H1 (cell line): ENCODE data around the gene NUTM2E. TPM values are rescaled to one million over a fixed set of nuclear protein-coding genes. Genes with fewer than 3 reads are reported as not detected.
"Not testable (repeated sequence)": the region's sequence is repeated elsewhere in the genome, so short reads cannot be mapped to it uniquely, and the experiment has no call there.

ENCODE experiments used
- CTCF ChIA-PET: fragments of 300-600 bp; sonication (Branson Sonifier 250); formaldehyde crosslinking; loops from one replicate; lab custom pipeline; 2021; ENCODE audit not compliant: partially characterized antibody; lab: Charles Lee
- POLR2A ChIA-PET: fragments of 300-600 bp; sonication (Branson Sonifier 250); formaldehyde crosslinking; loops from one replicate; lab custom pipeline; 2021; ENCODE audit warnings: inconsistent platforms; ENCODE audit not compliant: partially characterized antibody; lab: Charles Lee
- DNase-seq, 2 experiments: peaks; one replicate each; pipeline versions ENCODE4 v3.0.0 to v3.0.0-alpha.2; 2010 to 2022; ENCODE audit warnings: low spot score in 2 of 2, low read depth in 1 of 2, mixed read lengths in 1 of 2
- FAIRE-seq: peaks from 2 replicates; lab custom pipeline; 2011; peaks lifted over from hg19 to GRCh38; lab: Jason Lieb, UNC
- H2AFZ ChIP-seq: 2 replicates; pipeline ENCODE4 v1.8.1; 2012; ENCODE audit warnings: low read length, inconsistent platforms
- H2AK5ac ChIP-seq: 2 replicates; pipeline ENCODE4 v1.6.1; 2013; ENCODE audit warnings: low read depth, low read length
- H2BK120ac ChIP-seq: replicated peaks from 2 replicates; pipeline ENCODE3; 2013; ENCODE audit warnings: low read depth, low read length, inconsistent platforms
- H2BK12ac ChIP-seq: 2 replicates; pipeline ENCODE4 v1.6.1; 2013; ENCODE audit warnings: low read depth, low read length
- H2BK15ac ChIP-seq: 2 replicates; pipeline ENCODE4 v1.6.1; 2013; ENCODE audit warnings: low read length
- H2BK20ac ChIP-seq: 2 replicates; pipeline ENCODE4 v1.6.1; 2013; ENCODE audit warnings: low read length
- H2BK5ac ChIP-seq: 2 replicates; pipeline ENCODE4 v1.6.1; 2013; ENCODE audit warnings: low read depth, low read length
- H3K14ac ChIP-seq: 2 replicates; pipeline ENCODE4 v1.6.1; 2013; ENCODE audit warnings: inconsistent platforms; ENCODE audit not compliant: insufficient read length
- H3K18ac ChIP-seq: 2 replicates; pipeline ENCODE4 v1.6.1; 2013; ENCODE audit warnings: low read length; ENCODE audit errors: extremely low read depth
- H3K23ac ChIP-seq: 2 replicates; pipeline ENCODE4 v1.6.1; 2013; ENCODE audit warnings: inconsistent platforms; ENCODE audit not compliant: insufficient read length
- H3K23me2 ChIP-seq: 2 replicates; pipeline ENCODE4 v1.6.1; 2013; ENCODE audit warnings: low read depth, low read length
- H3K27ac ChIP-seq: 2 replicates; pipeline ENCODE4 v1.6.1; 2011; ENCODE audit warnings: low read depth, low read length, inconsistent platforms
- H3K27me3 ChIP-seq, 4 experiments: replicated peaks in 1 of 4; 1 replicate in 1 of 4; 2 replicates in 3 of 4; pipeline versions ENCODE4 v1.6.1 to v1.8.1; 2011 to 2013; ENCODE audit warnings: low read length in 3 of 4, mild to moderate bottlenecking in 3 of 4, inconsistent platforms in 2 of 4, mixed read lengths in 2 of 4, moderate library complexity in 1 of 4; ENCODE audit not compliant: control insufficient read depth in 3 of 4, insufficient read depth in 3 of 4; ENCODE audit errors: extremely low read depth in 1 of 4
- H3K36me3 ChIP-seq, 4 experiments: 2 replicates each; pipeline versions ENCODE4 v1.6.1 to v1.8.1; 2011 to 2013; ENCODE audit warnings: mild to moderate bottlenecking in 4 of 4, low read length in 3 of 4, moderate library complexity in 2 of 4, control low read depth in 1 of 4, inconsistent platforms in 1 of 4; ENCODE audit not compliant: insufficient read depth in 4 of 4, control insufficient read depth in 2 of 4
- H3K4ac ChIP-seq: replicated peaks from 2 replicates; pipeline ENCODE3; 2013; ENCODE audit warnings: low read length, low read depth, mixed read lengths, inconsistent platforms; ENCODE audit not compliant: insufficient read length
- H3K4me1 ChIP-seq, 4 experiments: replicated peaks in 1 of 4; 1 replicate in 1 of 4; 2 replicates in 3 of 4; pipeline versions ENCODE4 v1.6.1 to v1.8.1; 2011 to 2013; ENCODE audit warnings: low read length in 3 of 4, inconsistent platforms in 2 of 4, mixed read lengths in 1 of 4; ENCODE audit not compliant: insufficient read depth in 4 of 4, control insufficient read depth in 3 of 4
- H3K4me2 ChIP-seq, 2 experiments: 2 replicates each; pipeline versions ENCODE4 v1.6.1 to v1.8.1; 2011 to 2013; ENCODE audit warnings: low read depth in 2 of 2, low read length in 2 of 2, control low read depth in 1 of 2, inconsistent platforms in 1 of 2, mild to moderate bottlenecking in 1 of 2; ENCODE audit not compliant: insufficient read depth in 1 of 2
- H3K4me3 ChIP-seq, 4 experiments: fragments of 200-600, 300-600 bp in 1 of 4; sonication (generic), shearing (Covaris generic), sonication (Bioruptor Twin) in 1 of 4; 2 replicates each; pipeline versions ENCODE4 v1.5.1 to v1.8.1; 2011 to 2016; ENCODE audit warnings: low read length in 4 of 4, low read depth in 3 of 4, control low read depth in 2 of 4, inconsistent platforms in 2 of 4, mild to moderate bottlenecking in 2 of 4, mixed read lengths in 1 of 4, moderate library complexity in 1 of 4; ENCODE audit not compliant: insufficient read depth in 2 of 4; ENCODE audit errors: extremely low read depth in 1 of 4
- H3K56ac ChIP-seq: replicated peaks from 2 replicates; pipeline ENCODE3; 2013; ENCODE audit warnings: low read depth, mild to moderate bottlenecking, mixed read lengths, low read length, inconsistent platforms; ENCODE audit not compliant: insufficient read length
- H3K79me1 ChIP-seq: 2 replicates; pipeline ENCODE4 v1.6.1; 2013; ENCODE audit warnings: low read depth, low read length, control low read depth
- H3K79me2 ChIP-seq, 2 experiments: 2 replicates each; pipeline versions ENCODE4 v1.6.1 to v1.8.1; 2012 to 2013; ENCODE audit warnings: low read length in 2 of 2, mild to moderate bottlenecking in 2 of 2, inconsistent platforms in 1 of 2; ENCODE audit not compliant: insufficient read depth in 2 of 2, control insufficient read depth in 1 of 2
- H3K9ac ChIP-seq, 4 experiments: replicated peaks in 1 of 4; 1 replicate in 1 of 4; 2 replicates in 3 of 4; pipeline versions ENCODE4 v1.6.1 to v1.8.1; 2011 to 2013; ENCODE audit warnings: low read depth in 3 of 4, low read length in 3 of 4, control low read depth in 2 of 4, mild to moderate bottlenecking in 2 of 4, moderate library complexity in 2 of 4, inconsistent platforms in 1 of 4; ENCODE audit errors: extremely low read depth in 1 of 4
- H3K9me3 ChIP-seq, 2 experiments: 2 replicates each; pipeline versions ENCODE4 v1.6.1 to v1.8.1; 2012 to 2013; ENCODE audit warnings: mild to moderate bottlenecking in 2 of 2, moderate library complexity in 2 of 2, control low read depth in 1 of 2, inconsistent platforms in 1 of 2, low read depth in 1 of 2, low read length in 1 of 2, mixed read lengths in 1 of 2; ENCODE audit not compliant: insufficient read depth in 2 of 2
- H4K20me1 ChIP-seq, 2 experiments: replicated peaks in 1 of 2; 2 replicates each; pipeline versions ENCODE3 to v1.8.1; 2011 to 2013; ENCODE audit warnings: inconsistent platforms in 2 of 2, low read length in 2 of 2, mild to moderate bottlenecking in 1 of 2; ENCODE audit not compliant: insufficient read depth in 2 of 2, control insufficient read depth in 1 of 2
- H4K5ac ChIP-seq: 2 replicates; pipeline ENCODE4 v1.6.1; 2013; ENCODE audit warnings: low read length, low read depth, mixed read lengths, inconsistent platforms; ENCODE audit not compliant: insufficient read length
- H4K8ac ChIP-seq: 2 replicates; pipeline ENCODE4 v1.8.0; 2013; ENCODE audit warnings: mild to moderate bottlenecking, moderate library complexity, low read length, inconsistent platforms; ENCODE audit not compliant: insufficient read depth; ENCODE audit errors: extremely low read depth
- H4K91ac ChIP-seq: replicated peaks from 2 replicates; pipeline ENCODE3; 2013; ENCODE audit warnings: low read length, mixed read lengths, inconsistent platforms; ENCODE audit not compliant: insufficient read length
- WGBS, 2 experiments: shearing (Covaris generic) in 1 of 2; methylation state at CpG; one replicate each; pipeline versions ENCODE4 v1.1.6 to v1.1.7; 2013 to 2015; ENCODE audit warnings: low lambda C conversion rate in 2 of 2, mixed read lengths in 2 of 2, inconsistent platforms in 1 of 2, low coverage in 1 of 2, missing lambda C conversion rate in 1 of 2; ENCODE audit not compliant: insufficient replicate concordance in 2 of 2, insufficient coverage in 1 of 2, insufficient read length in 1 of 2; ENCODE audit errors: extremely low coverage in 1 of 2, missing lambda C conversion rate in 1 of 2; 5-methylcytosine and 5-hydroxymethylcytosine counted together
- polyA plus RNA-seq, 7 experiments: library from polyadenylated mRNA; depleted of rRNA in 3 of 7; stranded (reverse) in 5 of 7; unstranded in 2 of 7; fragments of >200 nt in 5 of 7; fragments of 200-250 nt in 2 of 7; gene quantifications; 1 replicate in 5 of 7; 2 replicates in 1 of 7; 4 replicates in 1 of 7; pipeline versions ENCODE4 v1.2.1 to v1.2.3, GENCODE V29; 2011 to 2013; ENCODE audit warnings: missing spikeins in 2 of 7, mixed read lengths in 2 of 7
- total RNA-seq: library from RNA; stranded (reverse); fragmentation: NEBNext Ultra II Directional; extraction: Animal tissue kit (Norgen Biotek cat#: 25700); gene quantifications from 2 replicates; pipeline ENCODE4 v1.2.1, GENCODE V29; 2021

NUTM2E gene
- total and polyA plus RNA-seq, 2 of the 8 experiments (the other 6 are each of a cell fraction or from before 2014, with no cell fraction given) = 0.02 to 0.28 TPM

DNA sequence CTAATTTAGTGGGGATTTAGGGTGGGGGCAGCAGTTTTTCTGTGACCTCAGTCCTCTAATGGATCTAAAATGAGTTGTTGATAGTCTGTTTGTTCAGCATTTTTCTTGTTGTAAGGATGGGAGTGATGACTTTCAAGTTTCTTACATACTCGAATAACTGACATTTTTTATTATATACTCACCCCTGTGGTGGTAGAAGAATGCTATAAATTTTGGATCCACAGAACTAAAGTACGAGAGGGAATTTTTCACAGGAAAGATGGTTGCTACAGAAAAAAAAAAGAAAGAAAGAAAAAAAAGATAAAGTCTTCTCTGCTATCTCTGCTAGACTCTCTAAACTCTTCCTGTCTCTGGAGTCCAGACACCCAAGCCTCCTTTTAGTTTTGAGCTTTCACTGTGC lies 20.7 kb upstream of the NUTM2E start:
- H3K27ac ChIP-seq, H3K9ac ChIP-seq, H2BK120ac ChIP-seq, H4K5ac ChIP-seq, H2BK12ac ChIP-seq, H3K9me3 ChIP-seq, CTCF ChIA-PET, H3K4me2 ChIP-seq, POLR2A ChIA-PET, H3K56ac ChIP-seq, H3K23ac ChIP-seq, H3K27me3 ChIP-seq, H2BK5ac ChIP-seq, H2BK15ac ChIP-seq, H3K79me1 ChIP-seq, H3K4me3 ChIP-seq, H4K8ac ChIP-seq, H2AFZ ChIP-seq, H3K79me2 ChIP-seq, H3K36me3 ChIP-seq, FAIRE-seq, DNase-seq, H3K14ac ChIP-seq, H3K23me2 ChIP-seq, H3K4ac ChIP-seq, H4K91ac ChIP-seq, H4K20me1 ChIP-seq, H2BK20ac ChIP-seq, H3K18ac ChIP-seq, H3K4me1 ChIP-seq, H2AK5ac ChIP-seq: not testable (repeated sequence)
- WGBS, 2 experiments = 93% methylated on average over 2 of the region's 2 CpGs; no CpG with 5 or more reads in 1 of the 2 experiments

- H3K4me1 ChIP-seq, H2AFZ ChIP-seq, H2BK12ac ChIP-seq, DNase-seq, H4K8ac ChIP-seq, H3K14ac ChIP-seq, H3K4me2 ChIP-seq, H3K56ac ChIP-seq, H2AK5ac ChIP-seq, H3K27me3 ChIP-seq, CTCF ChIA-PET, H2BK15ac ChIP-seq, H3K36me3 ChIP-seq, H3K9me3 ChIP-seq, H3K18ac ChIP-seq, H4K5ac ChIP-seq, H3K79me2 ChIP-seq, H3K9ac ChIP-seq, H4K20me1 ChIP-seq, H3K23ac ChIP-seq, H3K4me3 ChIP-seq, POLR2A ChIA-PET, H3K4ac ChIP-seq, H3K27ac ChIP-seq, H3K23me2 ChIP-seq, H2BK120ac ChIP-seq, FAIRE-seq, H2BK20ac ChIP-seq, H3K79me1 ChIP-seq, H2BK5ac ChIP-seq, H4K91ac ChIP-seq: not testable (repeated sequence)
Measured at GRCh38 chr10:79811895-79812294, 14.6 kb upstream of the NUTM2E start.
